ENCODE results near the gene SYT2.
"Not testable (repeated sequence)": the region's sequence is repeated elsewhere in the genome, so short reads cannot be mapped to it uniquely, and the experiment has no call there.

The SYT2 gene

GRCh38 chr1:202642212-202642611 is 68.0 kb downstream of the SYT2 start:
- DNase-seq (ENCODE audit: extremely low read depth, low read depth): no peak
- no peak for TF ChIP-seq CTCF (IDR thresholded peaks at IDR 0.05; ENCODE audit: low read depth, low read length)

- DNase-seq (ENCODE audit: extremely low read depth, low read depth): no peak
- no peak for TF ChIP-seq CTCF (IDR thresholded peaks at IDR 0.05; ENCODE audit: low read depth, low read length)
Observed at GRCh38 chr1:202639500-202639899, 70.8 kb downstream of the SYT2 start.

DNA sequence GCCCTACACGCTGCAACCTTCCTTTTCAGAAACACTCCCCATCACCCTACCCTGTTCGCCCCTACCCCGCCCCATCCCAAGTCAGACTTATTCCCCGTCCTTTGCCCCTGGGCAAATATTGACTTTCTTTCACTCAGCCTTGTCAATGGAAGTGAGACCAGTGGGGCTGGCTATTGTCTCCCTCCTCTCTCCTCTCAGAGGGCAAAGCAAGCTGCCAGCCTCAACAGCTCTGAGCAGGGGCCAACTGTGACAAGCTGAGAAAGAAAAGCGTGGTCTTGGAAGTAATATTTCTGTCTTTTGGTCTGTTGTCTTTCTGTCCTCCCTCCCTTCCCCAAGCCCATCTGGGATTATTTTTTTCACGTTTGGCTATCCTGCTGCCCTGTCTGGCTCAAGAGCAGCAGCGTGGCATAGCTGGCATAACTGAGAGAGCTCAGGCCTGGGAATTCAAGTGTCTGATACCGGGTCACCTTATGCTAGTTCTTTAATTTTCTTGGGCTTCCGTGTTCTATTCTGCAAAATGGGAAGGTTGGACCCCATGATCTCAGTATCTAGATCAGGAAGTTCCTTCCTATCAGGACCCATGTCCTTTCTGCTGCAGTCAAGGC is 71.5 kb downstream of the SYT2 start:
- DNase-seq (ENCODE audit: extremely low read depth, low read depth): not testable (repeated sequence)

DNA sequence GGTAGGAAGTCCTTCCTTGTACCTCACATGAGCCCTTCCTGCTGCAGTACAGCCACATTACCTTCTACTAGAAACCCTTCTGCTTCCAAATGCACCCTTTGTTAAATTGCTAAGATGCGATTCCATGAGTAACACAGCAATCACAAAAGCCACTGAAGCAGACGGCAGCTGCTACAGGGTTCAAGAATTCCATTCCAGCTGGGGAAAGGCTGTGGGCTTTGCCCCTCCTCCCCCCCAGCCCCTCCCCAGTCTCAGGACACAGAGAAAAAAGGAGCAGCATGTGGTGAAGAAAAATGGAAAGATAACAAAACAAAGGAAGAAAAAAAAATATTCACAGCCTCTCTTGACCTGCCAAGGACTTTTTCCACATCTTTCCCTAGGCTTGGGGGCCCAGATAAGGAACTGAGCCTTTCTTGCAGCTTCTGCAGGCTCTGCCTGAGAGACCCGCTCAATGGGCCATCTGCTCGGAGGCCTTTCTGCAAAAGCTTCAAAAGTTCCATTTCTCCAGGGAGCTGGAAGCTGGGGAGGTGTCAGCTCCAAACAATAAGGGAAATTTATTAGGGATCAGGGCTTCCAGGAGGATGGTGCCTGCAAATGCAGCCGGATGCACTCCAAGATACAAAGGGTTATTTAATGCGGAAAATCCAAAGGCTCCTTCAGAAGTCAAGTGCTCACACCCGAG is 72.1 kb downstream of the SYT2 start:
- no peak for TF ChIP-seq CTCF (IDR thresholded peaks at IDR 0.05; ENCODE audit: low read depth, low read length)
- DNase-seq (ENCODE audit: extremely low read depth, low read depth): no peak

- DNase-seq (ENCODE audit: extremely low read depth, low read depth): not testable (repeated sequence)
Observed at GRCh38 chr1:202637321-202638018, 72.8 kb downstream of the SYT2 start.

- not testable (repeated sequence) for DNase-seq (ENCODE audit: extremely low read depth, low read depth)
Observed at GRCh38 chr1:202636171-202636570, 74.1 kb downstream of the SYT2 start.

DNA sequence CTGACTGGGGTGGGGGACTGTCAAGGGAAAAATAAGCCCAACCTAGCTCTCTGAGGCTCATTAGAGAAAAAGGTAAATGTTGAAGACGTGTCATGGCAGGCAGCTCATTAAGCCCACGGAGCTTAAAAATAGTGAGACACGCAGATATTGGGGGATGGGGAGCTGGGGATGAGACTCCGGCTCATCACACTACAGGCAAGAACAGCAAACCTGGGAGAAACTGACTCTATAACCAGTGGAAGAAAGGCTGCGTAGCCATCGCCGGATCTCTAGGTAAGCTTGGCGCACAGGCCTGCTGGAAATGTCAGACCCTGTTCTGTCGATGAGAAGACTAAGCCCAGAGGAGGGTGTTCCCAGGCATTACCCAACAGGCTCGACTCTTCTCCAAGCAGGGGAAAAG is 78.0 kb downstream of the SYT2 start:
- TF ChIP-seq CTCF (IDR thresholded peaks at IDR 0.05; ENCODE audit: low read depth, low read length): no peak
- DNase-seq (ENCODE audit: extremely low read depth, low read depth): no peak

DNA sequence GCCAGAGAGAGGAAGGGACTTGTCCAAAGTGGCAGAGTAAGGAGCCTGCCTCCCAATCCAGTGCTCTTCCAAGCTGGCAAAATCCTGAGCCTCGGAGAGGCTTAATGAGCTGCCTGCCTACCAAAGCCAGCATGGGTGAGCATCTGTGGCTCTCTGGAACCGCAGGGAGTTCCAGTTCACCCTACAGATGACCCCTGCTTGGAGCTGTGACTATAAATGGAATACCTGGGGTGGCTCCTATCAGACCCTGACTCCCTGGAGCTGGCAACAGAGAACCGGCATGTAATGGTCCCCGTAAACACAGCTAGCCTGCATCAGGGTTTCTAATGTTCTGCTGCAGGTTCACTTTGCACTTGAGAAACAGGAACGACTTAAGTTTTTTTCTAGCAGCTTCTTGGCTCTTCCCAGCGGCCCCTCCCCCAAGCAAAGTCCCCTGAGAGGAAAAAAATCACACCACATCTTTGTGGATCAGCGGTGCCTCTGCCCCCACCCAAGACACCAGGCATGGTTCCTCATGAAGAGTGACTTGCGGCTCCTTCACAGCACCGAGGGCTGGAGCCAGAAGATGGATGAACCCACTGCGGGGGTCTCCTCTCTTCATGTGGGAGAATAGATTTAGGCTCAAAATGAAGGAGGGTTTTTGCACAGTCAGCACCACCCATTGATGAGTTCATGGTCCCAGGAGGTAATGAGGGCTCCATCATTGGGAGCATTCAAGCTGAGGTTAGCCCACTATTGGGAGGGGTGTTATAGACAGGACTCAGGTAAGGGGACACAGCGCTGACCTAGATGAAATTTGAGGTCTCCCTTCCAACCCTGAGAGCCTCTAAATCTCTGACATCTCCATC is 79.0 kb downstream of the SYT2 start:
- no peak for DNase-seq (ENCODE audit: extremely low read depth, low read depth)
- no peak for TF ChIP-seq CTCF (IDR thresholded peaks at IDR 0.05; ENCODE audit: low read depth, low read length)
